Measurements from ENCODE around the gene INTS1.

GRCh38 chr7:1498370-1499305 lies 5.6 kb downstream of the INTS1 start:
- TF ChIP-seq, protein P1, sequence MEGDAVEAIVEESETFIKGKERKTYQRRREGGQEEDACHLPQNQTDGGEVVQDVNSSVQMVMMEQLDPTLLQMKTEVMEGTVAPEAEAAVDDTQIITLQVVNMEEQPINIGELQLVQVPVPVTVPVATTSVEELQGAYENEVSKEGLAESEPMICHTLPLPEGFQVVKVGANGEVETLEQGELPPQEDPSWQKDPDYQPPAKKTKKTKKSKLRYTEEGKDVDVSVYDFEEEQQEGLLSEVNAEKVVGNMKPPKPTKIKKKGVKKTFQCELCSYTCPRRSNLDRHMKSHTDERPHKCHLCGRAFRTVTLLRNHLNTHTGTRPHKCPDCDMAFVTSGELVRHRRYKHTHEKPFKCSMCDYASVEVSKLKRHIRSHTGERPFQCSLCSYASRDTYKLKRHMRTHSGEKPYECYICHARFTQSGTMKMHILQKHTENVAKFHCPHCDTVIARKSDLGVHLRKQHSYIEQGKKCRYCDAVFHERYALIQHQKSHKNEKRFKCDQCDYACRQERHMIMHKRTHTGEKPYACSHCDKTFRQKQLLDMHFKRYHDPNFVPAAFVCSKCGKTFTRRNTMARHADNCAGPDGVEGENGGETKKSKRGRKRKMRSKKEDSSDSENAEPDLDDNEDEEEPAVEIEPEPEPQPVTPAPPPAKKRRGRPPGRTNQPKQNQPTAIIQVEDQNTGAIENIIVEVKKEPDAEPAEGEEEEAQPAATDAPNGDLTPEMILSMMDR (conservative IDR thresholded peaks at IDR 0.05) = no peak
- TF ChIP-seq ZFX (IDR thresholded peaks at IDR 0.05) = no peak

Data from C4-2B (cell line).